HCT116 (cell line): Measurements from ENCODE around the gene ARHGEF19.

Source experiments
- CEBPB ChIP-seq: IDR thresholded peaks from 2 replicates; pipeline ENCODE4 v1.6.1; 2012; ENCODE audit warnings: low read depth
- CTCF ChIP-seq, 3 experiments: fragments of 200-600 bp in 1 of 3; sonication (generic) in 1 of 3; IDR thresholded peaks in 2 of 3; conservative IDR thresholded peaks in 1 of 3; 2 replicates each; pipeline ENCODE4 v1.5.1; 2012 to 2017; ENCODE audit warnings: low read depth in 2 of 3, low read length in 2 of 3, antibody characterized with exemption in 1 of 3, borderline replicate concordance in 1 of 3, control low read depth in 1 of 3, mild to moderate bottlenecking in 1 of 3, mixed read lengths in 1 of 3, mixed run types in 1 of 3, moderate library complexity in 1 of 3; ENCODE audit not compliant: insufficient read depth in 1 of 3
- EZH2 ChIP-seq: fragments of 200-600 bp; sonication (generic); IDR thresholded peaks from 2 replicates; pipeline ENCODE4 v1.6.1; 2017; ENCODE audit warnings: antibody characterized with exemption, mixed run types
- JUND ChIP-seq: IDR thresholded peaks from 2 replicates; pipeline ENCODE4 v1.6.1; 2012
- POLR2A ChIP-seq: IDR thresholded peaks from 2 replicates; pipeline ENCODE4 v1.7.0; 2011; ENCODE audit warnings: borderline replicate concordance; ENCODE audit not compliant: insufficient read depth, insufficient read length; ENCODE audit errors: extremely low read depth
- POLR2AphosphoS5 ChIP-seq: IDR thresholded peaks from 2 replicates; pipeline ENCODE4 v1.6.1; 2011; ENCODE audit warnings: mild to moderate bottlenecking, low read depth, low read length, moderate library complexity
- RAD21 ChIP-seq: IDR thresholded peaks from 2 replicates; pipeline ENCODE4 v1.6.1; 2012; ENCODE audit warnings: low read depth, mild to moderate bottlenecking
- SIN3A ChIP-seq: IDR thresholded peaks from 2 replicates; pipeline ENCODE4 v1.6.1; 2012; ENCODE audit warnings: low read depth
- ZNF274 ChIP-seq: fragments of 200-500 bp; sonication (Bioruptor generic); IDR thresholded peaks from 2 replicates; pipeline ENCODE4 v1.6.1; 2014; ENCODE audit warnings: mild to moderate bottlenecking, low read depth, low read length, inconsistent platforms
- TF ChIP-seq, protein P1 (sequence below): IDR thresholded peaks from 2 replicates; pipeline ENCODE4 v1.6.1; 2012; ENCODE audit warnings: low read depth

DNA sequence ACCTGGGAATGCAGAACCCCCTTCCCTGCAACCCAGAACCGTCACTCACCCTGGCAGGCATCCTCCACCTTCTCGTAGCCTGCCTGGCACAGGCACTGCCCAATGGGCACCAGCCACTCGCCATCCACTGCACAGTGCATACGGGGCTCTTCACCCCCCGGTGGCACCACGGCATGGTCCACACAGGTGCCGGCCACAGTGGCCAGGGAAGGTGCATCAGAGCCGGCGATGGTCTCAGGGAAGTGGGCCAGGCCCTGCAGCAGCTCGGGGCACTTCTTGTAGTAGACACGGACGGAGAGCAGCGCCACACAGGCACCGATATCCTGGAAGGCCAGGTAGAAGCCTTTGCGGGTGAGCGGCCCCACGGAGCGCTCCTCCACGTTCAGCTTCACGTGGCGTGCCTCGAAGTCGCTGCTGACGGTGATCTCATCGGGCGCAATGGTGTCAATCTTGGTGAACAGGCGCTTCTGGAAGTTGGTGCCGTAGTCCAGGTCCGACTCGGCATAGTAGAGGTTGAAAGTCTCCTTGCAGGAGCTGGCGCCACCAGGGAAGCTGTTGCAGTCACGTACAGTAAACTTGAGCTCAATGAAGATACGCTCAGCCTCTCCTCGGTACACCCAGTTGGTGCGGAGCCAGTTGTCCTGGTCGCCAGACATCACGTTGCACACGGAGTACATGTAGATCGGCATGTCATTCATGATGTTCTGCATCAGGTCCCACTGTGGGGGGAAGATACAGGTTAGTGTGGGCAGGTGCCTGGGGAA, 63.9 kb downstream of the ARHGEF19 start:
- TF ChIP-seq POLR2A (no peak), CTCF (IDR thresholded peaks at IDR 0.05 in 2 of 3, conservative IDR thresholded peaks at IDR 0.05 in 1 of 3; ENCODE audit: borderline replicate concordance in 1 of 3, insufficient read depth in 1 of 3, low read depth in 2 of 3, low read length in 2 of 3) (no peak), SIN3A (no peak), RAD21 (no peak), EZH2 (no peak), POLR2AphosphoS5 (no peak), JUND (no peak), CEBPB (no peak), ZNF274 (no peak)
- TF ChIP-seq, protein P1, sequence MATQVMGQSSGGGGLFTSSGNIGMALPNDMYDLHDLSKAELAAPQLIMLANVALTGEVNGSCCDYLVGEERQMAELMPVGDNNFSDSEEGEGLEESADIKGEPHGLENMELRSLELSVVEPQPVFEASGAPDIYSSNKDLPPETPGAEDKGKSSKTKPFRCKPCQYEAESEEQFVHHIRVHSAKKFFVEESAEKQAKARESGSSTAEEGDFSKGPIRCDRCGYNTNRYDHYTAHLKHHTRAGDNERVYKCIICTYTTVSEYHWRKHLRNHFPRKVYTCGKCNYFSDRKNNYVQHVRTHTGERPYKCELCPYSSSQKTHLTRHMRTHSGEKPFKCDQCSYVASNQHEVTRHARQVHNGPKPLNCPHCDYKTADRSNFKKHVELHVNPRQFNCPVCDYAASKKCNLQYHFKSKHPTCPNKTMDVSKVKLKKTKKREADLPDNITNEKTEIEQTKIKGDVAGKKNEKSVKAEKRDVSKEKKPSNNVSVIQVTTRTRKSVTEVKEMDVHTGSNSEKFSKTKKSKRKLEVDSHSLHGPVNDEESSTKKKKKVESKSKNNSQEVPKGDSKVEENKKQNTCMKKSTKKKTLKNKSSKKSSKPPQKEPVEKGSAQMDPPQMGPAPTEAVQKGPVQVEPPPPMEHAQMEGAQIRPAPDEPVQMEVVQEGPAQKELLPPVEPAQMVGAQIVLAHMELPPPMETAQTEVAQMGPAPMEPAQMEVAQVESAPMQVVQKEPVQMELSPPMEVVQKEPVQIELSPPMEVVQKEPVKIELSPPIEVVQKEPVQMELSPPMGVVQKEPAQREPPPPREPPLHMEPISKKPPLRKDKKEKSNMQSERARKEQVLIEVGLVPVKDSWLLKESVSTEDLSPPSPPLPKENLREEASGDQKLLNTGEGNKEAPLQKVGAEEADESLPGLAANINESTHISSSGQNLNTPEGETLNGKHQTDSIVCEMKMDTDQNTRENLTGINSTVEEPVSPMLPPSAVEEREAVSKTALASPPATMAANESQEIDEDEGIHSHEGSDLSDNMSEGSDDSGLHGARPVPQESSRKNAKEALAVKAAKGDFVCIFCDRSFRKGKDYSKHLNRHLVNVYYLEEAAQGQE, result no peak
